ENCODE results near the gene NRXN3.
"Not testable (repeated sequence)": the region's sequence is repeated elsewhere in the genome, so short reads cannot be mapped to it uniquely, and the experiment has no call there.

The NRXN3 gene

DNA sequence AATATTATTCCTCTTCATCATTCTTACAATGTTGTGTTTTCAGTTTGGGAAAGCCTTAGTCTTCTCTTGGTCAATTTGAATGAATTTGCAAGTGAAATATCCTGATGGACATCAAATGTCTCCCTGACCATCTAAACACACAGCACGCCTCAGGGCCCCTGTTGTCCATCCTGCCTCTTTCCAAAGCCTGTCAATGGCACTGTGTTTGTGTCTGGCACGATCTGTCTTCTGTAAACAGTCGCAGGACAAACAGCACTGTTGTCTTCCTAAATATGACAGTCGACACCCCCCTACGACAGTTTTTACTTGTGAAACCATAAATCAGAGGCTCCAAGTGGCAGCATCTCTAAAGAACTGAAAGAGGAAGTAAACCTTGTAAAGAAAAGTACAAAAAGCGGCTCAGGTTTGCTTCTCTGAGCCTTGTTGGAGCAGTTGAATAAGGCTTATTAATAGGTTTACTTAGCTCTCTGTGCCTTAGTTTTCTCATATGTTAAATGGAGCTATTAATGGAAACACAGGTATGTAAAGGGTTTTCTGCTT lies 285.8 kb downstream of the NRXN3 start:
- TF ChIP-seq, protein P1, sequence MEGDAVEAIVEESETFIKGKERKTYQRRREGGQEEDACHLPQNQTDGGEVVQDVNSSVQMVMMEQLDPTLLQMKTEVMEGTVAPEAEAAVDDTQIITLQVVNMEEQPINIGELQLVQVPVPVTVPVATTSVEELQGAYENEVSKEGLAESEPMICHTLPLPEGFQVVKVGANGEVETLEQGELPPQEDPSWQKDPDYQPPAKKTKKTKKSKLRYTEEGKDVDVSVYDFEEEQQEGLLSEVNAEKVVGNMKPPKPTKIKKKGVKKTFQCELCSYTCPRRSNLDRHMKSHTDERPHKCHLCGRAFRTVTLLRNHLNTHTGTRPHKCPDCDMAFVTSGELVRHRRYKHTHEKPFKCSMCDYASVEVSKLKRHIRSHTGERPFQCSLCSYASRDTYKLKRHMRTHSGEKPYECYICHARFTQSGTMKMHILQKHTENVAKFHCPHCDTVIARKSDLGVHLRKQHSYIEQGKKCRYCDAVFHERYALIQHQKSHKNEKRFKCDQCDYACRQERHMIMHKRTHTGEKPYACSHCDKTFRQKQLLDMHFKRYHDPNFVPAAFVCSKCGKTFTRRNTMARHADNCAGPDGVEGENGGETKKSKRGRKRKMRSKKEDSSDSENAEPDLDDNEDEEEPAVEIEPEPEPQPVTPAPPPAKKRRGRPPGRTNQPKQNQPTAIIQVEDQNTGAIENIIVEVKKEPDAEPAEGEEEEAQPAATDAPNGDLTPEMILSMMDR (IDR thresholded peaks at IDR 0.05; ENCODE audit: low read depth, low read length): no peak
- DNase-seq (ENCODE audit: extremely low read depth, low read depth): no peak

DNA sequence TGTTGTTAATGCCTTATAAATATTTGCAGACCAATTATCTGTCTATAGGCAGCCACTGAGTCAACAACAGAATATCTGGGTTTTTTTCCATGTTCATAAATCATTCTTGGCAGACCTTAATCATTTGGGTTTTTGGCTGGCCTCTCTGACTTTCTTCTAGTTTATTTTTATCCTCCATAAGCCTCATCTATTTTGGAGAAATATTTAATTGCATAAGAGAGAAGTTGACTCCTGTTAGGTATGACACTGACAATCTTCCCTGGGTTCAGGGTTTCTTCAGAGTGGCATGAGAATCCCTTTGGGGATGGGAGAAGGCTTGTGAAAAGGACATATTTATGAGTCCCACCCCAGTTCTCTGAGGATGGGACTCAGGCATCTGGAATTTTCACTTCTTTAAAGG lies 299.8 kb downstream of the NRXN3 start:
- no peak for DNase-seq (ENCODE audit: extremely low read depth, low read depth)
- TF ChIP-seq, protein P1 (IDR thresholded peaks at IDR 0.05; ENCODE audit: low read depth, low read length): no peak

DNA sequence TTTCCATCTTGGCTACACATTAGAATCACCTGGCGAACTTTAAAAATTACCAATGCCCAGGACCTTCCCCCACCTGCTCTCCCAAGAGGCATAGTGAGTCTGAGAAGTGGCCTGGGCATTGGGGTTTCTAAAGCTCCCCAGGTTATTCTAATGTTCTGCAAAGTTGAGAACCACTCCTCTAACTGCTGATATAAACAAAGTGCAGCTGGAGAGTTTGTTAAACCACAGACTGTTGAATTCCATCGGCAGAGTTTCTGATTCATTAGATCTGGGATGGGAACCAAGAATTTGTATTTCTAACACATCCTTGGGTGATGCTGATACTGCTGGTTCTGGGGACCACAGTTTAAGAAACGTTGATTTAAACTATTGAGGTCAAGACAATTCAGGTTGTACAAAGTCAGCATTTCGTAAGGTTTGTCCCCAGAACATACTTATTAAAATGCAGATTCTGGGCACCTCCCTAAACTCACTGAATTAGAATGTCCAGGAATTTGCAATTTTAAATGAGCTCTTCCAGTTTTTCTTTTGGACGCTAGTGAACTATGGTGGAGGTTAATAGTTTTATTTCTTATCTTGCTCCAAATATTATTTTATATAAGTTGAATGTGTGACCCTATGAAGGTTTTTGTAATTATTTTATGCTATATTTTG lies 309.1 kb downstream of the NRXN3 start:
- no peak for DNase-seq (ENCODE audit: extremely low read depth, low read depth)
- TF ChIP-seq, protein P1 (IDR thresholded peaks at IDR 0.05; ENCODE audit: low read depth, low read length): no peak

GRCh38 chr14:78484028-78484427 lies 313.9 kb downstream of the NRXN3 start:
- DNase-seq (ENCODE audit: extremely low read depth, low read depth): no peak
- TF ChIP-seq, protein P1 (IDR thresholded peaks at IDR 0.05; ENCODE audit: low read depth, low read length): no peak

DNA sequence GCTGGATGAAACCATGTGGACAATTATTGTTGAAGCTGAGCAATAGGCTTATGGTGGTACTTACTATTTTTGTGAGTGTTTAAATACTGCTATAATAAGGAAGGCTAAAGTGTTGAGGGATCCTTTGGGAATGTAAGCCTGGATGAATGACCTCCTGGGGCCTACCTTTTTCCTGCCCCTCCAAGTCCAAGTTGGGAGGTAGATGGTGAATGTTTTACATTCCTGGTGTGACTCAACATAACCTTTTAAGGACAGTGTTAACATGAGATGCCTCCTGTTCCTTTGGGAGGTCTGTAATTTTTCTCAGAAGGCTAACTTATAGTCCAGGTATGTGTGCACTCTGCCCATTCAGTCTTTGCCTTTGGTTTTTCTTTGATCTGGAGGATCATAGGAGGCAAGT lies 315.9 kb downstream of the NRXN3 start:
- TF ChIP-seq, protein P1 (IDR thresholded peaks at IDR 0.05; ENCODE audit: low read depth, low read length): no peak
- no peak for DNase-seq (ENCODE audit: extremely low read depth, low read depth)

- TF ChIP-seq, protein P1 (IDR thresholded peaks at IDR 0.05; ENCODE audit: low read depth, low read length): no peak
These were observed 316.4 kb downstream of the NRXN3 start for GRCh38 chr14:78486621-78487020.

DNA sequence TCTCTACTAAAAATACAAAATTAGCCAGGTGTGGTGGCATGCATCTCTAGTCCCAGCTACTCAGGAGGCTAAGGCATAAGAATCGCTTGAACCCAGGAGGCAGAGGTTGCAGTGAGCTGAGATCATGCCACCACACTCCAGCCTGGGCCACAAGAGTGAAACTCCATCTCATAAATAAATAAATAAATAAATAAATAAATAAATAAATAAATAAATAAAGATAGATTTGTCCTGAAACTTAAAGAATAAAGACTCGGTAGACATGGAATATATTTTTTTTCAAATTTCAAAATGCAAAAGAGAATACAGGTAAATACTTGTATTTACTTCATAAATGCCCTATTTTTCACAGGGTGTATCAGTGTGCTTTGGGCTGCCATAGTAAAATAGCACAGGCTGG lies 317.4 kb downstream of the NRXN3 start:
- DNase-seq (ENCODE audit: extremely low read depth, low read depth): not testable (repeated sequence)

More at GRCh38 chr14:78486621-78487020, 316.4 kb downstream of the NRXN3 start:
- DNase-seq (ENCODE audit: extremely low read depth, low read depth): no peak

DNA sequence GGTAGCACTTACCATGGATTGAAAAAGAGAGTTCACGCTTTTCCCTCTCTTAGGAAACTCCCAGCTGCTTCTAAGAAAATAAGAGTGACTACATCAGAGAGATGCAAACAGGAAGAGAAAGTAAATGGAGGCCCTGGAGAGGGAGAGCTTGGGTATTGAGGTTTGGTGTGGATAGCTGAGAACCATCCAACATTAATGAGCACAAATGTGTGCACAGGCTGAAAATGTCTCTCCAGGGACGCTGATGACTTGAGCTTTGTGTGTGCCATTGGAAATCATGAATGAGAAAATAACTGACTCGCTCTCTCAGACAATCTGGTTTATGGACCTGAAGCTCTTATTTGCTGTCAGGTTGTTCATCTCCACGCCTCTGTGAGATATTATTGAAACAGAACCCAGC lies 318.8 kb downstream of the NRXN3 start:
- DNase-seq (ENCODE audit: extremely low read depth, low read depth): no peak
- TF ChIP-seq, protein P1 (IDR thresholded peaks at IDR 0.05; ENCODE audit: low read depth, low read length): no peak
